ENCODE results near the gene TTLL1.

- no peak for TF ChIP-seq POLR2AphosphoS5 (IDR thresholded peaks at IDR 0.05; ENCODE audit: low read depth, low read length)
- no peak for TF ChIP-seq TAF1 (IDR thresholded peaks at IDR 0.05; ENCODE audit: borderline replicate concordance, low read depth, low read length)
- TF ChIP-seq POLR2A (IDR thresholded peaks at IDR 0.05; ENCODE audit: low read depth, low read length): no peak
These were observed 70.6 kb downstream of the TTLL1 start for GRCh38 chr22:43018615-43019014.

All from GM12892 (cell line).